HepG2 (cell line): ENCODE measurements around the gene APOC3. TPM values are rescaled to one million over a fixed set of nuclear protein-coding genes. Genes with fewer than 3 reads are reported as not detected.

Source experiments
- CEBPG ChIP-seq: IDR thresholded peaks from 2 replicates; pipeline ENCODE4 v1.6.1; 2016
- ETV6 ChIP-seq: sonication (generic); formaldehyde crosslinking; conservative IDR thresholded peaks from 2 replicates; pipeline ENCODE4 v1.4.0; 2020; ENCODE audit warnings: missing genetic modification reagents
- IKZF1 ChIP-seq: fragments of 450-650 bp; IDR thresholded peaks from 2 replicates; pipeline ENCODE4 v1.7.1; 2016
- JUNB ChIP-seq: sonication (generic); formaldehyde crosslinking; IDR thresholded peaks from 2 replicates; pipeline ENCODE4 v1.8.0; 2022; ENCODE audit warnings: missing genetic modification reagents, mild to moderate bottlenecking, borderline replicate concordance
- KAT7 ChIP-seq: IDR thresholded peaks from 2 replicates; pipeline ENCODE4 v1.6.1; 2018; ENCODE audit warnings: borderline replicate concordance, missing compliant biosample characterization
- KDM5B ChIP-seq: sonication (generic); formaldehyde crosslinking; IDR thresholded peaks from 2 replicates; pipeline ENCODE4 v1.4.0; 2020; ENCODE audit warnings: missing genetic modification reagents, mild to moderate bottlenecking, borderline replicate concordance
- MTF2 ChIP-seq: sonication (generic); formaldehyde crosslinking; IDR thresholded peaks from 2 replicates; pipeline ENCODE4 v1.5.0; 2020; ENCODE audit warnings: missing genetic modification reagents, borderline replicate concordance
- POLR2AphosphoS2 ChIP-seq: IDR thresholded peaks from 2 replicates; pipeline ENCODE4 v1.6.1; 2011; ENCODE audit warnings: low read depth, low read length, improper control_type of control experiment
- REPIN1 ChIP-seq: sonication (generic); formaldehyde crosslinking; IDR thresholded peaks from 2 replicates; pipeline ENCODE4 v1.8.0; 2022; ENCODE audit warnings: missing genetic modification reagents, low read depth, mild to moderate bottlenecking, borderline replicate concordance
- SP5 ChIP-seq: IDR thresholded peaks from 2 replicates; pipeline ENCODE4 v1.6.1; 2016; ENCODE audit warnings: low read depth, borderline replicate concordance
- SRF ChIP-seq: IDR thresholded peaks from 2 replicates; pipeline ENCODE4 v1.6.1; 2011; ENCODE audit warnings: mild to moderate bottlenecking, low read depth, low read length, moderate library complexity
- ZNF138 ChIP-seq: sonication (generic); formaldehyde crosslinking; IDR thresholded peaks from 2 replicates; pipeline ENCODE4 v1.5.0; 2020; ENCODE audit warnings: mild to moderate bottlenecking, low read depth, missing genetic modification reagents
- ZNF251 ChIP-seq: sonication (generic); formaldehyde crosslinking; IDR thresholded peaks from 2 replicates; pipeline ENCODE4 v1.9.0; 2021; ENCODE audit warnings: mild to moderate bottlenecking, missing genetic modification reagents
- ZNF335 ChIP-seq: sonication (generic); formaldehyde crosslinking; IDR thresholded peaks from 2 replicates; pipeline ENCODE4 v1.4.0; 2020; ENCODE audit warnings: missing genetic modification reagents
- ZNF430 ChIP-seq: sonication (generic); formaldehyde crosslinking; IDR thresholded peaks from 2 replicates; pipeline ENCODE4 v1.9.0; 2021; ENCODE audit warnings: mild to moderate bottlenecking, missing genetic modification reagents
- ZNF605 ChIP-seq: sonication (generic); formaldehyde crosslinking; IDR thresholded peaks from 2 replicates; pipeline ENCODE4 v1.8.0; 2022; ENCODE audit warnings: mild to moderate bottlenecking, missing genetic modification reagents
- polyA plus RNA-seq, 8 experiments: library from polyadenylated mRNA; depleted of rRNA in 3 of 8; stranded (reverse) in 7 of 8; unstranded in 1 of 8; fragments of >200 nt; fragmentation: Illumina TruSeq in 4 of 8; extraction: Trizol in 4 of 8; gene quantifications; 2 replicates each; pipeline versions ENCODE4 v1.2.1 to v1.2.3, GENCODE V29; 2011 to 2016; ENCODE audit warnings: low read depth in 4 of 8, missing spikeins in 1 of 8, mixed read lengths in 1 of 8; ENCODE audit not compliant: insufficient read depth in 1 of 8
- total RNA-seq, 5 experiments: library from RNA; depleted of rRNA; stranded (reverse); fragments of >200 nt; fragmentation: Illumina TruSeq; extraction: Trizol; gene quantifications; 2 replicates each; pipeline ENCODE4 v1.2.3, GENCODE V29; 2016; ENCODE audit warnings: low read depth in 1 of 5
- TF ChIP-seq, protein P1 (sequence below): sonication (generic); formaldehyde crosslinking; IDR thresholded peaks from 2 replicates; pipeline ENCODE4 v1.8.1; 2023; ENCODE audit warnings: mild to moderate bottlenecking, missing genetic modification reagents
- TF ChIP-seq, protein P2 (sequence below): sonication (generic); formaldehyde crosslinking; IDR thresholded peaks from 2 replicates; pipeline ENCODE4 v1.5.0; 2020; ENCODE audit warnings: mild to moderate bottlenecking, low read depth, missing genetic modification reagents, borderline replicate concordance
- TF ChIP-seq, protein P3 (sequence below): sonication (generic); formaldehyde crosslinking; IDR thresholded peaks from 2 replicates; pipeline ENCODE4 v1.4.0; 2020; ENCODE audit warnings: missing genetic modification reagents
- TF ChIP-seq, protein P4 (sequence below): sonication (generic); formaldehyde crosslinking; IDR thresholded peaks from 2 replicates; pipeline ENCODE4 v1.8.0; 2022; ENCODE audit warnings: mild to moderate bottlenecking, missing genetic modification reagents, moderate library complexity
- TF ChIP-seq, protein P5 (sequence below): sonication (generic); formaldehyde crosslinking; IDR thresholded peaks from 2 replicates; pipeline ENCODE4 v1.5.0; 2020; ENCODE audit warnings: mild to moderate bottlenecking, missing genetic modification reagents

Gene APOC3
- total and polyA plus RNA-seq, 2 of the 13 experiments (the other 11 are each of a cell fraction or from before 2014, with no cell fraction given) = 314 to 687 TPM

DNA sequence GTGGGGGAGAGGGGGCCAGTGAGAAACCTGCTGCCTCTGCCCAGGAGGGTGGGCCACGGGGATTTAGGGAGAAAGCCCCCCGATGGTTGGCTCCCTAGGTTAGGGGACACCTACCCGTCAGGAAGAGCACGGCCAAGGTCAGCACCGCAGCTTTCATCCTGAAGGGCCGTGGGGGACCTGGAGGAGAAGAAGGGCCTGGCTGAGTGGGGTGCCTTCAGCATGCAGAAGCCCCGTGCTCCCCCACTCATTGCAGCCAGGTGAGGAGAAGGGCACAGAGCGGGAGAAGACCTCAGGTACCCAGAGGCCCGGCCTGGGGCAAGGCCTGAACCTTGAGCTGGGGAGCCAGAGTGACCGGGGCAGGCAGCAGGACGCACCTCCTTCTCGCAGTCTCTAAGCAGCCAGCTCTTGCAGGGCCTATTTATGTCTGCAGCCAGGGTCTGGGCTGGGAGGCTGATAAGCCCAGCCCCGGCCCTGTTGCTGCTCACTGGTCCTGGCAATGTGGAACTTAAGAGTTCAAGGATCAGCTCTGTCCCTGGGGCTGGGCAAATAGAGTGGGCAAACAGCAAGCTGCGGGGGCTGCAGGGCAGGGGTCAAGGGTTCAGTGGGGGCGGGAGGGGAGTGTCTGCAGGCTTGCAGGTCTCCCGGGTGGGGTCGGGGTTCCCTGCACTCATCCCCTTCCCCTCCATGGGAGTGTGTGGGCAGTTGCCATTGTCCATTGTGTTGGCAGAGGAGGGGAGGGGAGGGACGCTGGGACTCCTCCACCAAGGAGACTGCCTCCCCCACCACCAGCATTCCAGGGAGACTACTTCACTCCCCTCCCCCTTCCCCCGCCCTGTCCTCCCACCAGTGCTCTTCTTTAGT lies 7.8 kb downstream of the APOC3 start, which contains the start of gene APOA1 (continued):
- TF ChIP-seq, protein P1, sequence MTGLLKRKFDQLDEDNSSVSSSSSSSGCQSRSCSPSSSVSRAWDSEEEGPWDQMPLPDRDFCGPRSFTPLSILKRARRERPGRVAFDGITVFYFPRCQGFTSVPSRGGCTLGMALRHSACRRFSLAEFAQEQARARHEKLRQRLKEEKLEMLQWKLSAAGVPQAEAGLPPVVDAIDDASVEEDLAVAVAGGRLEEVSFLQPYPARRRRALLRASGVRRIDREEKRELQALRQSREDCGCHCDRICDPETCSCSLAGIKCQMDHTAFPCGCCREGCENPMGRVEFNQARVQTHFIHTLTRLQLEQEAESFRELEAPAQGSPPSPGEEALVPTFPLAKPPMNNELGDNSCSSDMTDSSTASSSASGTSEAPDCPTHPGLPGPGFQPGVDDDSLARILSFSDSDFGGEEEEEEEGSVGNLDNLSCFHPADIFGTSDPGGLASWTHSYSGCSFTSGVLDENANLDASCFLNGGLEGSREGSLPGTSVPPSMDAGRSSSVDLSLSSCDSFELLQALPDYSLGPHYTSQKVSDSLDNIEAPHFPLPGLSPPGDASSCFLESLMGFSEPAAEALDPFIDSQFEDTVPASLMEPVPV (CRISPR knock-in tag) = peak; percentile 93
- TF ChIP-seq POLR2AphosphoS2 (peak; percentile 83; the same call in 1 of the 2 replicates), REPIN1 (CRISPR knock-in tag) (peak; percentile 98), SRF (no peak), ETV6 (CRISPR knock-in tag) (no peak), SP5 (CRISPR knock-in tag) (peak; percentile 85), KDM5B (CRISPR knock-in tag) (peak; percentile 90), ZNF138 (peak; percentile 52; the same call in 1 of the 2 replicates), KAT7 (no peak; the same call in 1 of the 2 replicates), ZNF335 (no peak), MTF2 (CRISPR knock-in tag) (no peak), CEBPG (CRISPR knock-in tag) (peak; percentile 56; the same call in 1 of the 2 replicates), ZNF605 (CRISPR knock-in tag) (peak; percentile 68; the same call in 1 of the 2 replicates), ZNF251 (no peak; the same call in 1 of the 2 replicates), IKZF1 (no peak), ZNF430 (CRISPR knock-in tag) (0 out of 2 replicates have a peak, but pooled peaks have one; percentile 76), JUNB (CRISPR knock-in tag) (peak; percentile 61; the same call in 1 of the 2 replicates)
- TF ChIP-seq, protein P2, sequence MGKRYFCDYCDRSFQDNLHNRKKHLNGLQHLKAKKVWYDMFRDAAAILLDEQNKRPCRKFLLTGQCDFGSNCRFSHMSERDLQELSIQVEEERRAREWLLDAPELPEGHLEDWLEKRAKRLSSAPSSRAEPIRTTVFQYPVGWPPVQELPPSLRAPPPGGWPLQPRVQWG (CRISPR knock-in tag) = no peak
- TF ChIP-seq, protein P3, sequence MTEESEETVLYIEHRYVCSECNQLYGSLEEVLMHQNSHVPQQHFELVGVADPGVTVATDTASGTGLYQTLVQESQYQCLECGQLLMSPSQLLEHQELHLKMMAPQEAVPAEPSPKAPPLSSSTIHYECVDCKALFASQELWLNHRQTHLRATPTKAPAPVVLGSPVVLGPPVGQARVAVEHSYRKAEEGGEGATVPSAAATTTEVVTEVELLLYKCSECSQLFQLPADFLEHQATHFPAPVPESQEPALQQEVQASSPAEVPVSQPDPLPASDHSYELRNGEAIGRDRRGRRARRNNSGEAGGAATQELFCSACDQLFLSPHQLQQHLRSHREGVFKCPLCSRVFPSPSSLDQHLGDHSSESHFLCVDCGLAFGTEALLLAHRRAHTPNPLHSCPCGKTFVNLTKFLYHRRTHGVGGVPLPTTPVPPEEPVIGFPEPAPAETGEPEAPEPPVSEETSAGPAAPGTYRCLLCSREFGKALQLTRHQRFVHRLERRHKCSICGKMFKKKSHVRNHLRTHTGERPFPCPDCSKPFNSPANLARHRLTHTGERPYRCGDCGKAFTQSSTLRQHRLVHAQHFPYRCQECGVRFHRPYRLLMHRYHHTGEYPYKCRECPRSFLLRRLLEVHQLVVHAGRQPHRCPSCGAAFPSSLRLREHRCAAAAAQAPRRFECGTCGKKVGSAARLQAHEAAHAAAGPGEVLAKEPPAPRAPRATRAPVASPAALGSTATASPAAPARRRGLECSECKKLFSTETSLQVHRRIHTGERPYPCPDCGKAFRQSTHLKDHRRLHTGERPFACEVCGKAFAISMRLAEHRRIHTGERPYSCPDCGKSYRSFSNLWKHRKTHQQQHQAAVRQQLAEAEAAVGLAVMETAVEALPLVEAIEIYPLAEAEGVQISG (CRISPR knock-in tag) = peak; percentile 80
- TF ChIP-seq, protein P4, sequence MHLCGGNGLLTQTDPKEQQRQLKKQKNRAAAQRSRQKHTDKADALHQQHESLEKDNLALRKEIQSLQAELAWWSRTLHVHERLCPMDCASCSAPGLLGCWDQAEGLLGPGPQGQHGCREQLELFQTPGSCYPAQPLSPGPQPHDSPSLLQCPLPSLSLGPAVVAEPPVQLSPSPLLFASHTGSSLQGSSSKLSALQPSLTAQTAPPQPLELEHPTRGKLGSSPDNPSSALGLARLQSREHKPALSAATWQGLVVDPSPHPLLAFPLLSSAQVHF (CRISPR knock-in tag) = no peak; the same call in 1 of the 2 replicates
- TF ChIP-seq, protein P5, sequence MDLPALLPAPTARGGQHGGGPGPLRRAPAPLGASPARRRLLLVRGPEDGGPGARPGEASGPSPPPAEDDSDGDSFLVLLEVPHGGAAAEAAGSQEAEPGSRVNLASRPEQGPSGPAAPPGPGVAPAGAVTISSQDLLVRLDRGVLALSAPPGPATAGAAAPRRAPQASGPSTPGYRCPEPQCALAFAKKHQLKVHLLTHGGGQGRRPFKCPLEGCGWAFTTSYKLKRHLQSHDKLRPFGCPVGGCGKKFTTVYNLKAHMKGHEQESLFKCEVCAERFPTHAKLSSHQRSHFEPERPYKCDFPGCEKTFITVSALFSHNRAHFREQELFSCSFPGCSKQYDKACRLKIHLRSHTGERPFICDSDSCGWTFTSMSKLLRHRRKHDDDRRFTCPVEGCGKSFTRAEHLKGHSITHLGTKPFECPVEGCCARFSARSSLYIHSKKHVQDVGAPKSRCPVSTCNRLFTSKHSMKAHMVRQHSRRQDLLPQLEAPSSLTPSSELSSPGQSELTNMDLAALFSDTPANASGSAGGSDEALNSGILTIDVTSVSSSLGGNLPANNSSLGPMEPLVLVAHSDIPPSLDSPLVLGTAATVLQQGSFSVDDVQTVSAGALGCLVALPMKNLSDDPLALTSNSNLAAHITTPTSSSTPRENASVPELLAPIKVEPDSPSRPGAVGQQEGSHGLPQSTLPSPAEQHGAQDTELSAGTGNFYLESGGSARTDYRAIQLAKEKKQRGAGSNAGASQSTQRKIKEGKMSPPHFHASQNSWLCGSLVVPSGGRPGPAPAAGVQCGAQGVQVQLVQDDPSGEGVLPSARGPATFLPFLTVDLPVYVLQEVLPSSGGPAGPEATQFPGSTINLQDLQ (CRISPR knock-in tag) = no peak
